Memory B cell (primary cell): ENCODE measurements around the gene FOXD4L4.
"Not testable (repeated sequence)": the region's sequence is repeated elsewhere in the genome, so short reads cannot be mapped to it uniquely, and the experiment has no call there.

Experiments used
- ATAC-seq: fragments of 150-1000 bp; cut with Tn5 transposase; 2 replicates; pipeline ENCODE4 v1.10.0; 2021; ENCODE audit warnings: low read depth, mild to moderate bottlenecking, moderate library complexity
- DNase-seq, 2 donors: peaks; one replicate each; pipeline ENCODE4 v3.0.0; 2022; ENCODE audit warnings: low spot score in 2 of 2
- H3K27ac Mint-ChIP-seq: one replicate; pipeline ENCODE4 v1.8.0; 2022; ENCODE audit warnings: mild to moderate bottlenecking, moderate library complexity, mixed read lengths
- H3K27me3 Mint-ChIP-seq: one replicate; pipeline ENCODE4 v1.8.0; 2022; ENCODE audit warnings: mixed read lengths
- H3K36me3 Mint-ChIP-seq: one replicate; pipeline ENCODE4 v1.8.0; 2022; ENCODE audit warnings: mild to moderate bottlenecking, mixed read lengths
- H3K4me1 Mint-ChIP-seq: one replicate; pipeline ENCODE4 v1.8.0; 2022; ENCODE audit warnings: mixed read lengths
- H3K4me3 Mint-ChIP-seq: one replicate; pipeline ENCODE4 v1.8.0; 2022; ENCODE audit warnings: mild to moderate bottlenecking, moderate library complexity, mixed read lengths
- H3K9me3 Mint-ChIP-seq: one replicate; pipeline ENCODE4 v1.8.0; 2022; ENCODE audit warnings: mixed read lengths

Gene FOXD4L4

GRCh38 chr9:65737096-65737564 lies at the start of gene FOXD4L4:
FOXD4L4 (plus strand) TSS chr9:65737146; CDS start chr9:65737146, 0 bp downstream.
- not testable (repeated sequence) for H3K9me3 Mint-ChIP-seq, H3K36me3 Mint-ChIP-seq, ATAC-seq, H3K27me3 Mint-ChIP-seq, H3K27ac Mint-ChIP-seq, H3K4me1 Mint-ChIP-seq
- peak within 1 kb of the TSS; percentile 49 for H3K4me3 Mint-ChIP-seq
- peak in 1 of 2 donors; percentile 9 for DNase-seq

GRCh38 chr9:65703550-65703949 lies 33.4 kb upstream of the FOXD4L4 start:
- H3K9me3 Mint-ChIP-seq, H3K27me3 Mint-ChIP-seq, H3K27ac Mint-ChIP-seq, DNase-seq, H3K4me1 Mint-ChIP-seq, ATAC-seq, H3K36me3 Mint-ChIP-seq, H3K4me3 Mint-ChIP-seq: not testable (repeated sequence)

- not testable (repeated sequence) for H3K27ac Mint-ChIP-seq, H3K36me3 Mint-ChIP-seq, H3K27me3 Mint-ChIP-seq, H3K4me3 Mint-ChIP-seq, H3K9me3 Mint-ChIP-seq, H3K4me1 Mint-ChIP-seq, DNase-seq, ATAC-seq
These were observed 22.5 kb upstream of the FOXD4L4 start for GRCh38 chr9:65714445-65714844.

GRCh38 chr9:65738133-65738532 lies 1.2 kb downstream of the FOXD4L4 start:
- not testable (repeated sequence) for DNase-seq, H3K27ac Mint-ChIP-seq, H3K4me1 Mint-ChIP-seq, H3K4me3 Mint-ChIP-seq, H3K27me3 Mint-ChIP-seq, ATAC-seq, H3K36me3 Mint-ChIP-seq, H3K9me3 Mint-ChIP-seq
